ENCODE measurements around the gene EPHA1.

EPHA1 gene

GRCh38 chr7:143346018-143346417 is 62.6 kb downstream of the EPHA1 start:
- DNase-seq (ENCODE audit: low read depth in 2 of 2): no peak

- DNase-seq (ENCODE audit: low read depth in 2 of 2): peak; percentile 45 to 55
Observed at GRCh38 chr7:143345428-143345900, 63.2 kb downstream of the EPHA1 start.

- no peak for DNase-seq (ENCODE audit: low read depth in 2 of 2)
Observed at GRCh38 chr7:143343596-143343995, 65.1 kb downstream of the EPHA1 start.

- no peak for DNase-seq (ENCODE audit: low read depth in 2 of 2)
Observed at GRCh38 chr7:143341842-143342241, 66.8 kb downstream of the EPHA1 start.

Measured in stimulated activated CD4-positive, alpha-beta T cell treated with anti-CD3 and anti-CD28 coated beads, Interleukin-4, amount 100 ng/mL, for 48 hours (primary cell).